AG10803 (cell line): ENCODE measurements around the gene PCNX3.

Experiments used
- DNase-seq: peaks from one replicate; pipeline ENCODE4 v3.0.0; 2010; ENCODE audit warnings: low read depth
- H3K4me3 ChIP-seq: 2 replicates; pipeline ENCODE4 v1.5.1; 2011; ENCODE audit warnings: mild to moderate bottlenecking, low read length, control low read depth
- TF ChIP-seq, protein P1 (sequence below): conservative IDR thresholded peaks from 2 replicates; pipeline ENCODE4 v1.5.1; 2011; ENCODE audit warnings: mild to moderate bottlenecking, low read length, control low read depth, inconsistent platforms

The PCNX3 gene

DNA sequence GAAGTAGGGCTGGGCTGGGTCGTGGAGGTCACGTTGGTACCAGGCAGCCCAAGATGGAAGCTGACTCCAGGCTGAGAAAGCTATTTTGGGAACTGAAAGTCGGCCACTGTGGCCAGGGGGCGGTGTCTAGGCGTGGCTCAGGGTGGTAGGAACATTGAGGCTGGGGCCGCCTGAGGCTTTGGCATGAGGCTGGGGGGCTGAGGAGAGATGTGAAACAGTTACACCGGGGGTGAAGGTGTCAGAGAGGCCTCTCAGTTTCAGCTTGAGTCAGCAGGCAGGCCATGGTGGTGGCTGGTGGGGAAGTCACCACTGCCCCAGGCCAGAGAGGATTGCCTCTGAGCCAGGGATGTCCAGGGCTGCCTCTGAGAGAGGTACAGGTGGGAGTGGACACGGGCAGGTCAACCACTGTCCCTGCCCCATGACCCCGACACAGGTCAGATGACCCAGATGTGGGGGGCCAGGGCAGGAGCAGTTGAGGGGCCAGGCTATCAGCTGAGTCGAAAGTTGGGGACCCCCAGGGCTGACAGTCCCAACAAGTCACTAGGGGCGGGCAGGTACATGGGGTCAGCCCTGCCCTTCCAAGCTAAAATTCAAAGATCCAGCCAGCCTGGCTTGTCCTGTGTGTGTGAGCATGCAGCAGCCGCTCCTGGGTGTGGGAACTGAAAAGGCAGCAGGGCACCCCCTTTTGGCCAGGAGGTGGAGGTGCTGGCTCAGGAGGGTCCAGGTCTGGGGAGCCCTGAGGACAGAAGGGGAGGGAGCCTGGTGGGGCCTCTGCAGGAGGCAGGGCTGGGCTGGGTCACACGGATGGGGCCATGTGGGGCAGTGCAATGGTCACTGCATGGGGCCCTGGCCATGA, 27.1 kb upstream of the PCNX3 start:
- DNase-seq, result no peak
- no peak overlapping the region for H3K4me3 ChIP-seq
- TF ChIP-seq, protein P1, sequence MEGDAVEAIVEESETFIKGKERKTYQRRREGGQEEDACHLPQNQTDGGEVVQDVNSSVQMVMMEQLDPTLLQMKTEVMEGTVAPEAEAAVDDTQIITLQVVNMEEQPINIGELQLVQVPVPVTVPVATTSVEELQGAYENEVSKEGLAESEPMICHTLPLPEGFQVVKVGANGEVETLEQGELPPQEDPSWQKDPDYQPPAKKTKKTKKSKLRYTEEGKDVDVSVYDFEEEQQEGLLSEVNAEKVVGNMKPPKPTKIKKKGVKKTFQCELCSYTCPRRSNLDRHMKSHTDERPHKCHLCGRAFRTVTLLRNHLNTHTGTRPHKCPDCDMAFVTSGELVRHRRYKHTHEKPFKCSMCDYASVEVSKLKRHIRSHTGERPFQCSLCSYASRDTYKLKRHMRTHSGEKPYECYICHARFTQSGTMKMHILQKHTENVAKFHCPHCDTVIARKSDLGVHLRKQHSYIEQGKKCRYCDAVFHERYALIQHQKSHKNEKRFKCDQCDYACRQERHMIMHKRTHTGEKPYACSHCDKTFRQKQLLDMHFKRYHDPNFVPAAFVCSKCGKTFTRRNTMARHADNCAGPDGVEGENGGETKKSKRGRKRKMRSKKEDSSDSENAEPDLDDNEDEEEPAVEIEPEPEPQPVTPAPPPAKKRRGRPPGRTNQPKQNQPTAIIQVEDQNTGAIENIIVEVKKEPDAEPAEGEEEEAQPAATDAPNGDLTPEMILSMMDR, result peak; percentile 44

DNA sequence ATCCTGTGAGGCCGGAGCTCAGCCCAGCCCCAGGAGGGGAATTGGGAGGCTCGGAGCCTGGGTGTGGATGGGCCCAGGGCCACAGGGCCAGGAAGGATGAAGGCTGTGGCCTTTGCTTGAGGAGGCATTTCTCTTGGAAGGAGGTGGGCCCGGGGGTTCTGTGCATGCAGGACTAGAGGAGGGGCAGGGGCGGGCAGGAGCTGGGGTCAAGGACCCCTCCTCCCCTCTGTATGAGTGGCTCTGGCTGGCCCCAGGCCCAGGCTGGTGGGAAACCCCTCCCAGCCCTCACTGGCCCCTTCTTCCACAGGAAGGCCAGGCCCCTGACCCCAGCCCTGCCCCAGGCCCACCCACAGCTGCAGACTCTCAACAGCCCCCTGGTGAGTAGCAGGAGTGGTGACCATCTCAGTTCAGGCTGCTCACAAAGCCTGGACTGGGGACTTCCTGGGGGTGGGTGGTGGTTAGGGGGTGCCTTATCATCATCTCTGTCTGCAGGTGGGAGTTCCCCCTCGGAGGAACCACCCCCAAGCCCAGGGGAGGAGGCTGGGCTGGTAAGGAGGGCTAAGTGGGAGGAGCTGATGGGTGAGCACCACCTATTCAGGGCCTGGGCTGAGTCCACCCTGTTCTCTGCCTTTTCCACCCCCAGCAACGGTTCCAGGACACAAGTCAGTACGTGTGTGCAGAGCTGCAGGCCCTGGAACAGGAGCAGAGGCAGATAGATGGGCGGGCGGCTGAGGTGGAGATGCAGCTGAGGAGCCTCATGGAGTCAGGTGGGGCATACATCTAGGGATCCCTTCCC, 25.9 kb upstream of the PCNX3 start:
- DNase-seq, result no peak
- TF ChIP-seq, protein P1, result no peak
- no peak overlapping the region for H3K4me3 ChIP-seq

DNA sequence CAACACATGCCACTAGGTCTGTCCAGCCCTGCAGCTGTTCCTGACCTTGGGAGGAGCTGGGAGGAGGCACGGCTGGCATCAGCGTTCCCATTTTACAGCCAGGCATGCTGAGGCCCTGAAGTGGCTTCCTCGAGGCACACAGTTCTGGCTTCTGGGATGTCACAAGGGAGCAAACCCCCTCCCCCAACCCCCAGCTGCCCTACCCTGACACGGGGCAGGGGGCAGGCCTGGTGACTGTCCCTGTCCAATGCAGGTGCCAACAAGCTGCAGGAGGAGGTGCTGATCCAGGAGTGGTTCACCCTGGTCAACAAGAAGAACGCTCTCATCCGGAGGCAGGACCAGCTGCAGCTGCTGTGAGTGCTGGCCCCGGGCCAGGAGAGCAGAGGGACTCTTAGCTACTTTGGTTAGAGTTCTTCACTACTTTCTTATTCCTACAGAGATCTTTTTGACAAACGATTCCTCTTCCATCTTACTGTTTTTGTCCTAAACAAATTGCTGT, 25.3 kb upstream of the PCNX3 start:
- no peak overlapping the region for H3K4me3 ChIP-seq
- DNase-seq, result no peak
- TF ChIP-seq, protein P1, result no peak

DNA sequence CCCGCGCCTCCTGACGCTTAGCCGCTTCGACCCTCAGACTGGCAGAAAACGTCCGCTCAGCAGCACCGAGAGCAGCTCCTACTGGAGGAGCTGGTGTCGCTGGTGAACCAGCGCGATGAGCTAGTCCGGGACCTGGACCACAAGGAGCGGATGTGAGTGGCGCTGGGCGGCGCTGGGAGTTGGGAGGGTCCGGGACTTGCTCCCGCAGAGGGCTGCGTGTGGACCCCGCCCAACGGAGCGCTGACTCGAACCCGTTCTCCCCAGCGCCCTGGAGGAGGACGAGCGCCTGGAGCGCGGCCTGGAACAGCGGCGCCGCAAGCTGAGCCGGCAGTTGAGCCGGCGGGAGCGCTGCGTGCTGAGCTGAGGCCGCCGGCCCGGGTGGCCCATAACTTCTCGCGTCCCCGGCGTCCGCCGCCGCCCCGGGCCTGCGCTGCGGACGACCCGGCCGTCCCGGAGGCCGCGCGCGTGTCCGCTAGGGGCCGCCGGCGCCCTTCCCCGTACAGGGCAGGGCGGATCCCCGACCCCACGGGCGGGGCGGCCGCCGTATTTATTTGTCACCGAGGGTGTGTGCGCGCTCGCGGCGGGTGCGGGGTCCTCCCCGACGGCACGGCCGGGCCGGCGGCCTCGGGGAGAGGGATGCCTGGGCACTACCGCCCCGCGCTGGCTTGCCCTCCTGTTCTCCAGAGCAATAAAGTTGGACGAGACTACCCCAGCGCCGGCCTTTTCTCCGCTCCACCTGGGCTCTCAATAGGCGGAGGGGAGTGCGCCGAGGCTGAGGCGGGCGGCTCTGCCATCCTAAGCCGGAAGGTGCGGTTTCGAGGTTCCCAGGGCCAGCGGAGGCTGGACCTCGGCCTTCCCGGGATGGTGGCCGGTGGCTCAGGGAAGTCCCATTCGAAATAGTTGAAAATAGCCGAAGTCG, 23.4 kb upstream of the PCNX3 start:
- DNase-seq, result no peak

DNA sequence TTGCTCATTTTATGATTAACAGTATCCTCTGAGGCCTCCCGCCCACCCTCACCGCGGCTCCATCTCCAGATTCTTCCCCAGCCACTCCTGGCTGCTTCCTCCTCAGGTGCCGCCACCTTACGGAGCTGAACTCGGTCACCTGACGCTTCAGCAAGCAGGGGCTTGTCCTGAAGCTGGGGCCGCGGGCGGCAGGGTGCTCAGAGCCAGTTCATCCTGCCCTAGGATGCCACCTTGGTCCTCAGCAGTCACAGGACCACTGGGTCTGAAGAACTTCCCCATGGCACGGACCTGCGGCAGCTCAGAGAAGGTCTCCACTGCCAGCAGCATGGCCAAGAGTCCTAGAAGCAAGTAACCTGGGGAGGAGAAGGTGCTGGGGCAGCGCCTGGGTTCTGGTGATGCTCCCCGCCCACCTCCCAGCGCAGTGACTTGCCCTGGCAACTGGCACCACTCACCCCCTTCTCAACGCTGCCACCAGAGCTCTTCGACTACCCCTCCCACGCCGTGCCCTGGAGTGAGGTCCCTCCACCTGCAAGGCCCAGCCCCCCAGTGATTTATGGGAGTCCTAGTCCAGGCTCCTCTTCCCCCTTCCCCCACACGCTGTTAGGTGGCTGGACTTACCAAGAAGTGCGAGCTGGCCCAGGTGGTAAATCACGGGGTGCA, 22.6 kb upstream of the PCNX3 start:
- DNase-seq, result no peak
- no peak overlapping the region for H3K4me3 ChIP-seq
- TF ChIP-seq, protein P1, result no peak

More for the DNA sequence above, 23.4 kb upstream of the PCNX3 start:
- TF ChIP-seq, protein P1, result no peak
- no peak overlapping the region for H3K4me3 ChIP-seq
